ENCODE measurements around the gene JPH3. TPM values are rescaled to one million over a fixed set of nuclear protein-coding genes. Genes with fewer than 3 reads are reported as not detected.

The JPH3 gene
- total RNA-seq, 4 donors from 2014 or later, result not detected

DNA sequence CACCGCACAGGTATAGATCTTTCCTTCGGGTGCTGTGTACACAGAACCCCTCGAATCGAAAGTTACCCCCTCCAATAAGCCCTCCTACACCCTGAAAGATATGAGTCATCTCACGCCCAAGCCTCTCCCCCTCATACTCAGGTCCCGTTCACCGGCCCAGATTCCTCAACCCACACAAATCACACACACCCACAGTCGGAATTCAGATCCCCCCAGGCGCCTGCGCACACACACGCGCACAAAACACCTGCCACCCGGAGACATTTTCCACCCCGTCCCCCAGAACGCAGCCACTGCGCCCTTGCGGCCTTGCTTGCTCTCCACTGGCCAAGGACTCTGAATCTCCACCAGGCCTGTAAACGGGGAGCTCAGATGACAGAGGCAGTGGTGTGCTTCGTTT lies 4.9 kb downstream of the JPH3 start:
- Histone ChIP-seq H3K36me3 (no peaks in the 10 kb centered on the region), H3K27me3 (peaks cover 39 to 48% (median 44%) of the 10 kb centered on the region in 3 donors), H3K27ac (no peak overlapping the region), H3K4me3 (no peak overlapping the region), H3K9me3 (no peaks in the 10 kb centered on the region), H3K4me1 (no peaks in the 10 kb centered on the region)
- in situ Hi-C loops (cut with MboI; ENCODE audit: low sequenced_read_pairs in 4 of 4), result no loop called here
- no peak for ATAC-seq
- no peak for TF ChIP-seq POLR2A (IDR thresholded peaks at IDR 0.05)
- TF ChIP-seq, protein P1, sequence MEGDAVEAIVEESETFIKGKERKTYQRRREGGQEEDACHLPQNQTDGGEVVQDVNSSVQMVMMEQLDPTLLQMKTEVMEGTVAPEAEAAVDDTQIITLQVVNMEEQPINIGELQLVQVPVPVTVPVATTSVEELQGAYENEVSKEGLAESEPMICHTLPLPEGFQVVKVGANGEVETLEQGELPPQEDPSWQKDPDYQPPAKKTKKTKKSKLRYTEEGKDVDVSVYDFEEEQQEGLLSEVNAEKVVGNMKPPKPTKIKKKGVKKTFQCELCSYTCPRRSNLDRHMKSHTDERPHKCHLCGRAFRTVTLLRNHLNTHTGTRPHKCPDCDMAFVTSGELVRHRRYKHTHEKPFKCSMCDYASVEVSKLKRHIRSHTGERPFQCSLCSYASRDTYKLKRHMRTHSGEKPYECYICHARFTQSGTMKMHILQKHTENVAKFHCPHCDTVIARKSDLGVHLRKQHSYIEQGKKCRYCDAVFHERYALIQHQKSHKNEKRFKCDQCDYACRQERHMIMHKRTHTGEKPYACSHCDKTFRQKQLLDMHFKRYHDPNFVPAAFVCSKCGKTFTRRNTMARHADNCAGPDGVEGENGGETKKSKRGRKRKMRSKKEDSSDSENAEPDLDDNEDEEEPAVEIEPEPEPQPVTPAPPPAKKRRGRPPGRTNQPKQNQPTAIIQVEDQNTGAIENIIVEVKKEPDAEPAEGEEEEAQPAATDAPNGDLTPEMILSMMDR (IDR thresholded peaks at IDR 0.05 in 4 of 5, conservative IDR thresholded peaks at IDR 0.05 in 1 of 5), result no peak
- no peak for DNase-seq
- intact Hi-C loops (cut with DNase I; ENCODE audit: low total_unique reads), result no loop called here

DNA sequence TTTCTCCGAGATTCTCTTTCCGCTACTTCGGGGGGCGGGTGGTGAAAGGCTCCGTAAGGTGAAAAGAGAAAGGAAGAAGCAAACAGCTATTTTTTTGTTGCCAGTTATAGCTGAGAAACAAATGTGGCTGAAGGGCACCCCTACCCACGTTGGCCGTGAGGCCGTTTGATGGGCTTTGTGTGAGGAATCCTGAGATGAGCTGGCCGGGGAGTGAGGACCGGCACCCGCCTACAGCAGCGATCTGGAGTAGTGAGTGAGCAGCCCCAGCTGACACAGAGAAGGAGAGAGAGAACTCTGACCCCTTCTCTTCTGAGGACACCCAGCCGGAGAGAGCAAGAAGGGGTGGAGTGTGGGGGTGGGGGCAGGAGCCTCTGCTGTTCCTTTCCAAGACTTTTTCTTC lies 5.6 kb downstream of the JPH3 start:
- no peak overlapping the region for H3K27ac ChIP-seq
- no peaks in the 10 kb centered on the region for H3K9me3 ChIP-seq
- intact Hi-C loops (cut with DNase I; ENCODE audit: low total_unique reads) (no loop called here), in situ Hi-C loops (cut with MboI; ENCODE audit: low sequenced_read_pairs in 4 of 4) (no loop called here)
- no peak for ATAC-seq
- no peaks in the 10 kb centered on the region for H3K4me1 ChIP-seq
- TF ChIP-seq, protein P1 (IDR thresholded peaks at IDR 0.05 in 4 of 5, conservative IDR thresholded peaks at IDR 0.05 in 1 of 5), result no peak
- TF ChIP-seq POLR2A (IDR thresholded peaks at IDR 0.05), result no peak
- H3K36me3 ChIP-seq, result no peaks in the 10 kb centered on the region
- H3K27me3 ChIP-seq, result peaks cover 39 to 47% (median 42%) of the 10 kb centered on the region in 3 donors
- no peak for DNase-seq
- no peak overlapping the region for H3K4me3 ChIP-seq

DNA sequence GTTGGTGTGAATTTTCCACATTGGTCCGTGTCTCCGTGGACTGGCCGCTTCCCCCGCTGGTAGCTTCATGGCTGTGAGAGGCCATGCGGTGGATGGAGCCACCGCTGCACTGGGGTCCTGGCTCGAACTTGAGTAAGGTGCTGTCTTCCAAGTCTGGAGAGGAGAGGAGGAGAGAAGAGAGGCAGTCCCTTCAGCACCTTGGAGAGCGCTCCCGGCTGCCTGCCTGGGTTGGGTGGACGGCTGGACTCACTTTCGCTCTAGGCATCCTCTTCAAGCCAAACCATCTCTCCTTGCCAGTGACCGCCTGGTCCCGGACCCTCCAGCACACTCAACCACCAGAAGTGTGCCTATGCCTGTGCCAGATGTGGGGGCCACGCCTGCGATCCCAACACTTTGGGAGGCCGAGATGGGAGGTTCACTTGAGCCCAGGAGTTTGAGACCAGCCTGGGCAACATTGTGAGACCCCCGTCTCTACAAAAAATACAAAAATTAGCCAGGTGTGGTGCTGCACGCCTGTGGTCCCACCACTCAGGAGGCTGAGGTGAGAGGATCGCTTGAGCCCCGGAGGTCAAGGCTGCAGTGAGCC lies 6.2 kb downstream of the JPH3 start:
- ATAC-seq, result no peak
- Histone ChIP-seq H3K27me3 (peaks cover 33 to 41% (median 35%) of the 10 kb centered on the region in 3 donors), H3K36me3 (no peaks in the 10 kb centered on the region), H3K4me1 (no peaks in the 10 kb centered on the region), H3K27ac (no peak overlapping the region), H3K4me3 (no peak overlapping the region), H3K9me3 (no peaks in the 10 kb centered on the region)
- in situ Hi-C loops (cut with MboI; ENCODE audit: low sequenced_read_pairs in 4 of 4), result no loop called here
- intact Hi-C loops (cut with DNase I; ENCODE audit: low total_unique reads), result no loop called here
- no peak for DNase-seq
- no peak for TF ChIP-seq POLR2A (IDR thresholded peaks at IDR 0.05)
- TF ChIP-seq, protein P1 (IDR thresholded peaks at IDR 0.05 in 4 of 5, conservative IDR thresholded peaks at IDR 0.05 in 1 of 5), result no peak

DNA sequence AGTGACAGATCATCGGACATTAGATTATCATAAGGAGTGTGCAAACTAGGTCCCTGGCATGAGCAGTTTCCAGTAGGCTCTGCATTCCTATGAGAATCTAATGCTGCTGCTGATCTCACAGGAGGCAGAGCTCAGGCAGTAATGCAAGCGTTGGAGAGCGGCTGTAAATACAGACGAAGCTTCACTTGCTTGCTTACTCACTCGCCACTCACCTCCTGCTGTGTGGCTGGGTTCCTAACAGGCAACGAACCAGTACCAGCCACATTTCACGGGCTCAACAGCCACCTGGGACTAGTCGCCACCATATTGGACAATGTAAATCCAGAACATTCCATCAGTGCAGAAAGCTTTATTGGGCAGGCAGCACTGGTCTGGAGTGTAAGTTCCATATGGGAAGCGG lies 7.7 kb downstream of the JPH3 start:
- in situ Hi-C loops (cut with MboI; ENCODE audit: low sequenced_read_pairs in 4 of 4), result no loop called here
- DNase-seq, result no peak
- H3K27ac ChIP-seq, result no peak overlapping the region
- no peaks in the 10 kb centered on the region for H3K4me1 ChIP-seq
- H3K36me3 ChIP-seq, result no peaks in the 10 kb centered on the region
- no peak for ATAC-seq
- intact Hi-C loops (cut with DNase I; ENCODE audit: low total_unique reads), result no loop called here
- H3K9me3 ChIP-seq, result no peaks in the 10 kb centered on the region
- TF ChIP-seq, protein P1 (IDR thresholded peaks at IDR 0.05 in 4 of 5, conservative IDR thresholded peaks at IDR 0.05 in 1 of 5), result no peak
- no peak for TF ChIP-seq POLR2A (IDR thresholded peaks at IDR 0.05)
- no peak overlapping the region for H3K4me3 ChIP-seq
- H3K27me3 ChIP-seq, result peaks cover 20 to 26% (median 20%) of the 10 kb centered on the region in 3 donors

DNA sequence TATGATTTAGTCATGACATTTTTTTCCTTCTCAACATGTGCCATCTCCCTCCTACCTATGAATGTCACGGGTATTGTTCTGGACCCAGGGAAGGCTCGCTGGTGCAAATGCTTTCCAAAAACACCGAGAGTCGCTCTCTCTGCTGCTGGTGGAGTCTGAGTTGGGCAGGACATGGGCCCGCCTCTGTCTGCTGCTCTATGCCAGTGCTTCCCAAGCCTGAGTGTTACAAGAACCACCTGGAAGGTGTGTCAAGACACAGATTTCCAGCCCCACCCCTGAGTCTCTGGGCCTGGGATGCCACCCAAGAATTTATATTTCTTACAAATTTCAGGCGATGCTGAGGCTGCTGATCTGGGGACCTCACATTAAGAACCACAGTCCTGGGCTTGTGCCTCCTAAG lies 9.1 kb downstream of the JPH3 start:
- intact Hi-C loops (cut with DNase I; ENCODE audit: low total_unique reads), result no loop called here
- Histone ChIP-seq H3K9me3 (no peaks in the 10 kb centered on the region), H3K4me1 (no peaks in the 10 kb centered on the region), H3K36me3 (no peaks in the 10 kb centered on the region), H3K27me3 (peaks cover 14 to 21% (median 18%) of the 10 kb centered on the region in 3 donors), H3K4me3 (no peak overlapping the region), H3K27ac (no peak overlapping the region)
- DNase-seq (no peak), ATAC-seq (no peak)
- in situ Hi-C loops (cut with MboI; ENCODE audit: low sequenced_read_pairs in 4 of 4), result no loop called here
- TF ChIP-seq, protein P1 (IDR thresholded peaks at IDR 0.05 in 4 of 5, conservative IDR thresholded peaks at IDR 0.05 in 1 of 5), result no peak
- TF ChIP-seq POLR2A (IDR thresholded peaks at IDR 0.05), result no peak
